NCI-H1930 (cell line): ENCODE measurements around the gene PLA2G4C.
"Not testable (repeated sequence)": the region's sequence is repeated elsewhere in the genome, so short reads cannot be mapped to it uniquely, and the experiment has no call there.

Source experiments
- DNase-seq, 2 experiments: peaks; one replicate each; lab custom pipeline; 2025; lab: John Stamatoyannopoulos, UW

The PLA2G4C gene

DNA sequence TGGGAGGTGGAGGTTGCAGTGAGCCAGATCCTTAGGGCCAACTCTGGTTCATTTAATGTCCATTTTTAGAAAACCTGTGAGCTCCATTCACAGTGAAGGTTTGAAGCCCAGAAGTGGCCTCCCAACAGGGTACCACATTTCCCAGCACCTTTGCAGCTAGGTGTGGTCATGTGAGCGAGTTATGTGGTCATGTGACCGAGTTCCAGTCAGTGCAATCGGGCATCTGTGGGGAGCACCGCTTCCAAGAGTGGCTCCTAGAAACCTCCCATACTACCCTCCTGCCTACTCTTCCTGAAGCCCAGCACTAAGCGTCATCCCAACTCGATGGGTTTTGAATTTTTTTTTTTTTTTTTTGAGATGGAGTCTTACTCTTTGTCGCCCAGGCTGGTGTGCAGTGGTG, 663 bp upstream of the PLA2G4C start:
- peak; percentile 54 to 65 for DNase-seq

DNA sequence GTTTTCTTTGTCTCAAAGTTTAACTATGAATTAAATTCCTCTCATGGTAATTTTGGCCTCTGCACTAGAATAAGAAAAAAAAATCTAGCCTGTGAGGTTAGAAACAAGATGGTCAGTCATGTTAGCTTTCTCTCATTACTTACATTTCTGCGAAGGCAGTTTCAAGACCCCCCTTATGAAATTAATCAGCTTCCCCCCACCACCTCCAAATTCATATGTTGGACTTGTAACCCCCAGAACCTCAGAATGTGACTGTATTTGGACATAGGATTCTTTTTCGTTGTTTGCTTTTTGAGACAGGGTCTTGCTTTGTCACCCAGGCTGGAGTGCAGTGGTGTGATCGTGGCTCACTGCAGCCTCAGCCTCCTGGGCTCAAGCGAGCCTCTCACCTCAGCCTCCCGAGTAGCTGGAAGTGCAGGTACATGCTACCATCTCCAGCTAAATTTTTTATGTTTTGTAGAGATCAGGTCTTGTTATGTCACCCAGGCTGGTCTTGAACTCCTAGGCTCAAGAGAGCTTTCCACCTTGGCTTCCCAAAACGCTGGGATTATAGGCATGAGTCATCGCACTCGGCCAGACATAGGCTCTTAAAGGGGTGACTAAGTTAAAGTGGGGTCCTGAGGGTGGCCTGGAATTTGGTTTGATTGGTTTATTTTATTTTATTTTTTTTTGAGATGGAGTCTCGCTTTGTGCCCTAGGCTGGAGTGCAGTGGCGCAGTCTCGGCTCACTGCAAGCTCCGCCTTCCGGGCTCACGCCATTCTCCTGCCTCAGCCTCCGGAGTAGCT, 1.4 kb downstream of the PLA2G4C start:
- DNase-seq, result no peak

GRCh38 chr19:48103922-48104321, 6.7 kb downstream of the PLA2G4C start:
- no peak for DNase-seq

DNA sequence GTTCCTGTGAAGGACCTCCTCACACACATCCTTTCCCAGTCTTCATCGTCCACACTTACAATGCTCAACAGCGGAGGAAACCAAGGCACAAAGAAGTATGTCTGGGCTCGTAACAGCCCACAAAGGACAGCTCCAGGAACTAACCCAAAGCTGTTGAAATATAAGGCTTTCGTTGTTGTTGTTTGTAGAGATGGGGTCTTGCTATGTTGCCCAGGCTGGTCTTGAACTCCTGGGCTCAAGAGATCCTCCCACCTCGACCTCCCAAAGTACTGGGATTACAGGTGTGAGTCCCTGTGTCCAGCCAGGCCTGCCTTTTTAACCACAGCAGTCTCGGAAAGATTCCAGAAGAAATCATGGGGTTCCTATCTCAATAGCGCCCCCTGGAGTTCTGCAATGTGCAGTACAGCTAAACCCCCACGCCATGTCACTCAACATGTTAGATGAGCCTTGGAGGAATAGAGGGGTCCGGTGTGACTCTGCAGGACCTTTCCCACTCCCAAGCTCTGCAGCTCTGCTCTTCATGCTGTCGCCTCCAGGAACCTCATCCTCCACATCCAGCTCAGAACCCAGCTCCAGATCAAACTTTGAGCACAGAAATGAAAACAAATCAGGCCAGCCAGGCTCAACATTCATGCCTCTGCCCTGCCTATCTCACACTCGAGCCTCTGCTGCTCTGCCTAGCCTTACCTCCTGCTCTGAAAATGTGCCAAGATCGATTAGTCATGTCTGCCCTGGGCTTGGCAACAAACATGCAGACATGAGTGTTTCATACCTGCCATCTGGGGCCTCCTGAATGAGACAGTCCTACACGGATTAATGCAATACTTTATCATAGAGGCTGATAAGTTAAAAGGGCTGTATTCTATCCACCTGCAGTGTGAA, 7.5 kb downstream of the PLA2G4C start:
- DNase-seq, result peak; percentile 10 to 34

DNA sequence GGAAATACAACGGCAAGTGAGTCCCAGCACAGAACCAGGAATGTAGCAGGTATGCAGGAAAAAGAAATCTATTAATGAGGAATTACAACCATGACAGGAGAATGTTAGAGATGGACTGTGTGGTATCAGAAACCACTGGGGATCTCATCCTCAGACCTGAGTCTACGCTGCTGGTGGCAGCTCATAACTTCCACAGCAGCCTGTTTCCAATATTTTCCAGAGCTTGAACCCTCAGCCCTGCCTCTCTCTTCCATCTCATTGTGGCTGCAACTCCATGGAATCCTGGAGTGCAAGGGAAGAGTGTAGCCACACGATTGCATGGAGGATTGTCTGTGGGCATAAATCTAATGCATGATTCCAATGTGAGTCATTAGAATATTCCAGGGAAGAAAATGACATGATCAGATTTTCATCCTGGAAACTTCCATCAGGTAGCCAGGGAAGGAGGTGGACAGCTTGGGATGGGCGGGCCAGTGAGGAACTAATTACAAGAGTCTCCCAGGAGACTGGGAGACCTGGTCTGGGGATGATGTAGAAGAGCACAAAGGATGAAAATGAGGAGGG, 14.9 kb downstream of the PLA2G4C start:
- DNase-seq, result no peak

DNA sequence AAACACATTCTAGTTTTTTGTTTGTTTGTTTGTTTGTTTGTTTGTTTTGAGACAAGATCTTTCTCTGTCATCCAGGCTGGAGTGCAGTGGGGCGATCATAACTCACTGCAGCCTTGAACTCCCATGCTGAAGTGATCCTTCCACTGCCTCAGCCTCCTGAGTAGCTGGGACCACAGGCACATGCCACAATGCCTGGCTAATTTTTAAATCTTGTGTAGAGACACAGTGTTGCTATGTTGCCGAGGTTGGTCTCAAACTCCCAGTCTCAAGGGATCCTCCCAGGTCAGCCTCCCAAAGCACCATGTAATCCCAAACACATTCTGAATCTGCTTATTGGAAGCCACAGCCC, 15.8 kb downstream of the PLA2G4C start:
- no peak for DNase-seq

DNA sequence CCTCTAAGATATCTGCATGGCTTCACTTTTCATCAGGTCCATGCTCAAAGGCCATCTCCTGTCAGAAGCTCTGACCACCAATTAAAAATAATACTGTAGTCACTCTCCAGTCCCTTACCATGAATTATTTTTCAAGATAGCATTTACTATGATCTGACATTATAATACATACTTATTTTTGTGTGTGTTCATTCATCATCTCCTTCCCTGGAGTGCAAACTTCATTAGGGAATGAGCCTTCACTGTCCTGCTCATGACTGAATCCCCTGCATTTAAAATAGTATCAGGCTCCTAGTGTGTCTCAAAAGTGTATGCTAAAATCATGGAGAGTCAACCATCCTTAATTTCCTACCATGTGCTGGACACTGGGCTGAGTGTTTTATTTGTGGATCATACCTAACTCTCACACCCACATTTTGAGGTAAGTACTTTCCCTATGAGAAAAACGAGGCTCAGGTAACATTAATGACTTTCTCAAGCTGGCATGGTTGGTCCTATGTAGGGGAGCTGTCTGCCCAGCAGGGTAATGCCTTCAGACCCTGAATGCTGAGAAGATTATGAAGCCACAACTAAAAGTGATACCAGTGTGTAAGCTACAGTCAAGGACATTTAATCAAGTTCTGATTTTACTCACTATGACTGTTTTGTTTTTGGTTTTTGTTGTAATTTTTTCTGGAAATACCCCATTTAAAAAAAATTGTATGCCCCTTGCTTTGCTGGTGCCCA, 16.3 kb downstream of the PLA2G4C start:
- no peak for DNase-seq

DNA sequence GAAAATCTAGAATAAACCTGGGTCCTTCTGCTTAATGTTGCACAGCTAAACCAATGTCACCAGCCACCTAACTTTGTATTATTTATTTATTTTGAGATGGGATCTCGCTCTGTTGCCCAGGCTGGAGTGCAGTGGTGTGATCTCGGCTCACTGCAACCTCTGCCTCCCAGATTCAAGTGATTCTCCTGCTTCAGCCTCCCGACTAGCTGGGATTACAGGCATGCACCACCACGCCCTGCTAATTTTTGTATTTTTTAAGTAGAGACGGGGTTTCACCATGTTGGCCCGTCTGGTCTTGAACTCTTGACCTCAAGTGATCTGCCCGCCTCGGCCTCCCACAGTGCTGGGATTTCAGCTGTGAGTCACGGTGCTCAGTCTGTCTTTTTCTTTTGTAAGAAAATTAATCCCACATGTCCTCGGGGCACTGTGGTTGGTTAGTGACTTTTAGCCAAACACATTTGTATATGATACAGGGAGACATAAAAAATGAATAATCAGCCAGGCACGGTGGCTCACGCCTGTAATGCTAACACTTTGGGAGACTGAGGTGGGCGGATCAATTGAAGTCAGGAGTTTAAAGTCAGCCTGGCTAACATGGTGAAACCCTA, 19.4 kb downstream of the PLA2G4C start:
- DNase-seq, result not testable (repeated sequence)

DNA sequence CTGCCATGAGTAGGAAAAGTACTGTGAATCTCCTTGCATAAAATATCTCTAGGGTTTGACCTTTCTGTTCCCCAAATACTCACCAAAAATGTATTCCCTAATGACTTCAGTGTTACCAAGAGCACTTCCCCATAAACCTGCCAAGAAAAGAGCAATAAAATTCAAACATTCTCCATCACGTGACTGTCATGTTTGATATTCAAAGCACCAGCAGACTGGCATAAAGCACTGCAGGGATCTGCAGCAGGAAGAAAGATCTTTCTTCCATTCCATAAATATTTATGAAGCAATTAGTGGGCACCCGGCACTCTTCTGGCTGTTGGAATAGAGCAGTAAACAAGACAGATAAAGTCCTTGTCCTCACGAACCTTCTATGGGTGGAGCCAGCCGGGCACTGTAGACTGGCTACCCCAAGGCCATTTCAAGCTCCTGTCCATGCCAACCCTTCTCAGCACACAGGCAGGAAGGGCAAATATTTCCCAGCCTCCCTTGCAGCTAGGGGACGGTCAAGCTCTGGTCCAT, 20.3 kb downstream of the PLA2G4C start:
- no peak for DNase-seq

DNA sequence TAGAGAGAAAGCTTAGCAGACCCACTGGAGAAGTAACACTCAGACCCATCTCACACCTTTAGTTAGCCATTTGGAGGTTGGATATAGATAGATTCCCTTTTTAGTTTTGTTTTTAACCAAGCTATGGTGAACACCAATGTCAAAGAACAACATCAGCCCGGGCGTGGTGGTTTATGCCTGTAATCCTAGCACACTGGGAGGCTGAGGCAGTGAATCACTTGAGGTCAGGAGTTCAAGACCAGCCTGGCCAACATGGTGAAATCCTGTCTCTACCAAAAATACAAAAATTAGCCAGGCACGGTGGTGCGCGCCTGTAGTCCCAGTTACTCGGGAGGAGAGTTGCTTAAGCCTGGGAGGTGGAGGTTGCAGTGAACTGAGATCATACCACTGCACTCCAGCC, 21.6 kb downstream of the PLA2G4C start:
- DNase-seq, result not testable (repeated sequence)

DNA sequence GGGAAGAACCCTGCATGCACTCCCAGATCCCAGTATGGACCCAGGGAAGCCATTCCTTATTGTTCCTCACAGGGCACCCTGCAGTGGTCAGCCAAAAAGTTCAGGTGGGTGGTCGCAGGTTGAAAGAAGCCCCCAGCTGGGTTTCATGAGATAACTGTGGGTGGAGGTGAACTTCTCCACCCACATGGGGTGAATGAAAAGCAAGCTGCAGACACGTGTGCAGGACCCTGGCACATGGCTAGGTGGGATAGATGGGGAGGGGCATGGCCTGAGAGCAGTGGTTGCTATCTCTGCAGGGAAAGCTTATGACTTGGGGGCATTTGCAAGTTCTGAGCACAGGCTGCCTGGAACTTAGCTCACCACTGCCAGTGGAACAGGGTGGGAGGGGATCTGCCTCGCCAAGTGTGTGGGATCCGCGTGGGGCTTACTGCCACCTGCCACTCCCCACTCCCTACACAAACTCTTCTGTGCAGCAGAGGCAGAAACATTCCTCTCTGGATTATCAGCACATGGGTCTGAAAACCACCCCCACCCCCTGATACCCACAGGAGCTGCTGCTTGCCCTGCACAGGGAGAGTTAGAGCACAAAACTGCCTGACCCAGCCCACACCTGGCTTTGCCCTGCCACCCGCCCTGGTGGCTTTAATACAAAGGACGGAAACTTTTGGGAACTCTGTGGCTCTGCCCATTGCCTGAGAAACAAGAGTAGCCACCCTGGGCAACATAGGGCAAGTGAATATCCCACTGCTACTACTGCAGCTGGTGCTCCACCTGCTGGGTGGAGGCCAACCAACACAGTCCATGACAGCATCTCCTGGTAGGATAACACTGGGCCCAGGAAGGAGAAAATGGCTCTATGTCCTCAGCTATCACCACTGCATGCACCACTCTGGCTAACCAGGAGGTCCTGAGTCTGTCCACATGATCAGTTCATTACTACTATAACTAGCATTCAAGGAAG, 24.4 kb downstream of the PLA2G4C start:
- peak in 1 of 2 experiments; percentile 19 for DNase-seq

- no peak for DNase-seq
Measured at GRCh38 chr19:48085076-48085475, 25.5 kb downstream of the PLA2G4C start.

GRCh38 chr19:48081106-48081505, 29.5 kb downstream of the PLA2G4C start:
- DNase-seq, result no peak

- DNase-seq, result not testable (repeated sequence)
Measured at GRCh38 chr19:48070177-48070769, 40.3 kb downstream of the PLA2G4C start.

- DNase-seq, result no peak
Measured at GRCh38 chr19:48069435-48069834, 41.2 kb downstream of the PLA2G4C start.

- DNase-seq, result no peak
Measured at GRCh38 chr19:48064509-48064908, 46.1 kb downstream of the PLA2G4C start.

GRCh38 chr19:48061401-48062344, 48.9 kb downstream of the PLA2G4C start:
- DNase-seq, result no peak

- no peak for DNase-seq
Measured at GRCh38 chr19:48060381-48060780, 50.2 kb downstream of the PLA2G4C start.

DNA sequence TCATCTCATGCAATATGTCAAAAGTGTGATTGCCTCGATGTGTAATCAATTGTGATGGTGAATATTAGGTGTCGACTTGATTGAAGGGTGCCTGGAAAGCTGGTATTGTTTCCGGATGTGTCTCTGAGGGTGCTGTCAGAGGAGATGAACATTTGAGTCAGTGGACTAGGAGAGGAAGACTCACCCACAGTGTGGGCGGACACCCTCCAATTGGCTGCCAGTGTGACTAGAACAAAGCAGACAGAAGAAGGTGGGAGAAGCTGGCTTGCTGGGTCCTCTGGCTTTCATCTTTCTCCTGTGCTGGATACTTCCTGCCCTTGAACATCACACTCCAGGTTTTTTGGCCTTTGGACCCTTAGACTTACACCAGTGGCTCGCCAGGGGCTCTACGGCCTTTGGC, 51.3 kb downstream of the PLA2G4C start:
- DNase-seq, result no peak
